ENCODE data around the gene SLC9B1. TPM values are rescaled to one million over a fixed set of nuclear protein-coding genes. Genes with fewer than 3 reads are reported as not detected.

The SLC9B1 gene
- total RNA-seq, 1 experiment from 2014 or later: 0.62 TPM

DNA sequence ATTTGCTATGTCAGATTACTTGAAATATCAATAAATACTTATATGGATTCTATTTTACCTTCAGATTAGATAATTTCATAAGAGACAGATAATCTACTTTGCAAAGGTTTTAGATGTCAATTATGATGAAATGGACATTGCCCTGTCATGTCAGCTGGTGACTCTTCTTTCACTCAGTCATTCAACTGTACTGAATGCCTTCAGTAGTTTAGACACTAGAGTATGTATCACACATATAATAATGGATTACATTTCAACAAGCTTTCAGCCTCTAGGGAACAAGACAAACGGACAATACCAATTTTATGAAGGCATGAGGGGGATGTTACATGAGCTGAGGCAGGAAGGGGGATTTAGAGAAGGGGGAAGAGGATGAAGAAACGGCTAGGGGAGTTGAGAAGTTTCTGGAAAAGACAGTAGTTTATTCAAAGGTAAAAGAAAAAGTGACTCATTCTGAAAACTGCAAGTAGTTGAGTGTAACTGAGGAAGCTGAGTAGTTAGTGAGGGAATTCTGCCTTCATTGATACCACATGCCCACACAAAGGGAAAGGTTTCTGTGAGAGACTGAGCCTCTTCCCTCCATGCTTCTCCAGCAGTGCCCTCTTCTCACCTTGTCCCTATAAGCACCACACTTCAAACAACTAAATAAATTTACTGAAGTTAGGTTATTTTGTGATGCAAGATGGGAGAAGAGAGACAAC, 31.4 kb upstream of the SLC9B1 start:
- H3K27me3 ChIP-seq (replicated peaks; ENCODE audit: insufficient read depth, low read depth, low read length, poor library complexity): no peaks in the 10 kb centered on the region
- H3K4me1 ChIP-seq (ENCODE audit: insufficient read depth, low read length, poor library complexity, severe bottlenecking): no peaks in the 10 kb centered on the region
- no peaks in the 10 kb centered on the region for H3K9me3 ChIP-seq (ENCODE audit: low read depth, low read length, poor library complexity, severe bottlenecking)
- intact Hi-C loops (cut with micrococcal nuclease; ENCODE audit: unreplicated experiment): no loop called here
- DNase-seq (ENCODE audit: low spot score): no peak
- BruUV-seq (replicated peaks): no TSS peak
- no peaks in the 10 kb centered on the region for H3K36me3 ChIP-seq (ENCODE audit: insufficient read depth, low read length, poor library complexity, severe bottlenecking)
- H3K4me3 ChIP-seq (ENCODE audit: low read depth, low read length, poor library complexity, severe bottlenecking): no peak overlapping the region
- POLR2A ChIA-PET (ENCODE audit: low non-redundant PET): interaction anchor here (0.7 kb wide), 1 partner anchor 34 kb away, joined by 3 read pairs; no protein-coding TSS in a partner anchor
- H3K27ac ChIP-seq (ENCODE audit: low read depth, low read length, poor library complexity, severe bottlenecking): no peak overlapping the region
- no peak for TF ChIP-seq EZH2 (IDR thresholded peaks at IDR 0.05; ENCODE audit: borderline replicate concordance, low read depth, low read length, poor library complexity, severe bottlenecking)
- CTCF ChIA-PET: no interaction called here

- peak; percentile 61 for DNase-seq (ENCODE audit: low spot score)
- Histone ChIP-seq H3K9me3 (ENCODE audit: low read depth, low read length, poor library complexity, severe bottlenecking) (no peaks in the 10 kb centered on the region), H3K27ac (ENCODE audit: low read depth, low read length, poor library complexity, severe bottlenecking) (no peak overlapping the region), H3K4me3 (ENCODE audit: low read depth, low read length, poor library complexity, severe bottlenecking) (no peak overlapping the region), H3K27me3 (replicated peaks; ENCODE audit: insufficient read depth, low read depth, low read length, poor library complexity) (no peaks in the 10 kb centered on the region), H3K36me3 (ENCODE audit: insufficient read depth, low read length, poor library complexity, severe bottlenecking) (no peaks in the 10 kb centered on the region), H3K4me1 (ENCODE audit: insufficient read depth, low read length, poor library complexity, severe bottlenecking) (no peaks in the 10 kb centered on the region)
- CTCF ChIA-PET: interaction anchor here (0.5 kb wide), 1 partner anchor 434 kb away, joined by 3 read pairs; no protein-coding TSS in a partner anchor
- intact Hi-C loops (cut with micrococcal nuclease; ENCODE audit: unreplicated experiment): loop anchor here (10.0 kb wide), 1 partner anchor 888 kb away; no protein-coding TSS in a partner anchor
- no TSS peak for BruUV-seq (replicated peaks)
- TF ChIP-seq CTCF (conservative IDR thresholded peaks at IDR 0.05; ENCODE audit: low read depth, low read length) (peak; percentile 81), EZH2 (IDR thresholded peaks at IDR 0.05; ENCODE audit: borderline replicate concordance, low read depth, low read length, poor library complexity, severe bottlenecking) (no peak)
- POLR2A ChIA-PET (ENCODE audit: low non-redundant PET): no interaction called here
Observed at GRCh38 chr4:103046416-103047290, 27.1 kb upstream of the SLC9B1 start.

GRCh38 chr4:103044183-103044582, 24.7 kb upstream of the SLC9B1 start:
- ChIA-PET CTCF (no interaction called here), POLR2A (ENCODE audit: low non-redundant PET) (no interaction called here)
- no peak overlapping the region for H3K4me3 ChIP-seq (ENCODE audit: low read depth, low read length, poor library complexity, severe bottlenecking)
- H3K4me1 ChIP-seq (ENCODE audit: insufficient read depth, low read length, poor library complexity, severe bottlenecking): no peaks in the 10 kb centered on the region
- no peaks in the 10 kb centered on the region for H3K27me3 ChIP-seq (replicated peaks; ENCODE audit: insufficient read depth, low read depth, low read length, poor library complexity)
- intact Hi-C loops (cut with micrococcal nuclease; ENCODE audit: unreplicated experiment): loop anchor here (10.0 kb wide), 1 partner anchor 891 kb away; no protein-coding TSS in a partner anchor
- no peak overlapping the region for H3K27ac ChIP-seq (ENCODE audit: low read depth, low read length, poor library complexity, severe bottlenecking)
- DNase-seq (ENCODE audit: low spot score): no peak
- no TSS peak for BruUV-seq (replicated peaks)
- H3K36me3 ChIP-seq (ENCODE audit: insufficient read depth, low read length, poor library complexity, severe bottlenecking): no peaks in the 10 kb centered on the region
- H3K9me3 ChIP-seq (ENCODE audit: low read depth, low read length, poor library complexity, severe bottlenecking): no peaks in the 10 kb centered on the region
- TF ChIP-seq EZH2 (IDR thresholded peaks at IDR 0.05; ENCODE audit: borderline replicate concordance, low read depth, low read length, poor library complexity, severe bottlenecking): no peak
- no peak for TF ChIP-seq CTCF (conservative IDR thresholded peaks at IDR 0.05; ENCODE audit: low read depth, low read length)

Measured in A673 (cell line).